ENCODE measurements around the gene MRPS6.

DNA sequence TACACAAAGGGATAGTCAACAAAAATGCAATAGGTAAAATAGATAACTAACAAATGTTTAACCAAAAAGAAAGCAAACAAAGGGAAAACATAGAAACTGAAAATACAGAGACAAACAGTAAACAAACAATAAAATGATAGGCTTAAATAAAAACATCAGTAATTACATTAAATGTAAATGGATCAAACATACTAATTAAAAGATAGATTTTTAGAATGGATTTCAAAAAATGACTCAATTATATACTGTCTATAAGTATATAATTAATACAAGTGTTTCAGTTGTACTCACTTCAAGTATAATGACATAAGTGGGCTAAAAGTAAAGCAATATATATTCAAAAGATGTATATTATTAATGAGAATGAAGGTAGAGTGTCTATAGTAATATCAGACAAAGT is 101.1 kb downstream of the MRPS6 start:
- TF ChIP-seq POLR2A (IDR thresholded peaks at IDR 0.05) = no peak
- TF ChIP-seq, protein P1, sequence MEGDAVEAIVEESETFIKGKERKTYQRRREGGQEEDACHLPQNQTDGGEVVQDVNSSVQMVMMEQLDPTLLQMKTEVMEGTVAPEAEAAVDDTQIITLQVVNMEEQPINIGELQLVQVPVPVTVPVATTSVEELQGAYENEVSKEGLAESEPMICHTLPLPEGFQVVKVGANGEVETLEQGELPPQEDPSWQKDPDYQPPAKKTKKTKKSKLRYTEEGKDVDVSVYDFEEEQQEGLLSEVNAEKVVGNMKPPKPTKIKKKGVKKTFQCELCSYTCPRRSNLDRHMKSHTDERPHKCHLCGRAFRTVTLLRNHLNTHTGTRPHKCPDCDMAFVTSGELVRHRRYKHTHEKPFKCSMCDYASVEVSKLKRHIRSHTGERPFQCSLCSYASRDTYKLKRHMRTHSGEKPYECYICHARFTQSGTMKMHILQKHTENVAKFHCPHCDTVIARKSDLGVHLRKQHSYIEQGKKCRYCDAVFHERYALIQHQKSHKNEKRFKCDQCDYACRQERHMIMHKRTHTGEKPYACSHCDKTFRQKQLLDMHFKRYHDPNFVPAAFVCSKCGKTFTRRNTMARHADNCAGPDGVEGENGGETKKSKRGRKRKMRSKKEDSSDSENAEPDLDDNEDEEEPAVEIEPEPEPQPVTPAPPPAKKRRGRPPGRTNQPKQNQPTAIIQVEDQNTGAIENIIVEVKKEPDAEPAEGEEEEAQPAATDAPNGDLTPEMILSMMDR (IDR thresholded peaks at IDR 0.05) = no peak
